ENCODE measurements around the gene HOXD9.

DNA sequence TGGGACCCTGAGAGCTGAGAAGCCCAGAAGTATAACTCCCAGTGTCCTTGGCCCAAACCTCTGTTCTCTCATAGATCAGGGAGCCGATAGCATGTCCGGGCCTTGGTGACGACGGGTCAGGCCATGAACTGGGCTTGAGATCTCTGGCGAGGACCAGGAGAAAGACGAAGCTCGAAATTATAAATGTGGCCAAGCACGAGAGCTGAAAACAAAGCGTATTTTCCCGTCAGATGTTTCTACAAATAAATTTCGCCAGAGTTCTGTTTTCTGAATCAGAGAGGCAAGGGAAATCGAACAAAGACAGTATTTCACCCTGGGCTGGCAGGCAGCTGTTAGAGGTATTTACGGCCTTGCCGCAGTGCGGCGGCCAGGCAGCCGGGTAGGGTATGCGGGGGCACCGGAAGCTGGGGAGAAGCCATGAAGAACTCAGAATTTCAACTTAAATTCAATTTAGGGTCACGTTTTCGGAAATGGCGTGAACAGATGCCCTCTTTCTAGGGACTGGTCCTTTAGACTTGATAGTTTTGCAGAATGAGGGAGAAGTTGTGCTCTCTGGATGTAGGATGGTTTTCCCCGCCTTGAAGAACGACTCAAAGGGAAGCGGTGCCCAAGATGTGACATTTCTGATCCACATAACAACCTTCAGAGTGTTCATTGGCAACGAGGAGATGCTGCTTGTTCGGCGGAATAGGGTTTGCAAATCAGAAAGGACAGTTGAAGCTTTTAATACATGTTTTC, 16.6 kb downstream of the HOXD9 start:
- TF ChIP-seq, protein P1, sequence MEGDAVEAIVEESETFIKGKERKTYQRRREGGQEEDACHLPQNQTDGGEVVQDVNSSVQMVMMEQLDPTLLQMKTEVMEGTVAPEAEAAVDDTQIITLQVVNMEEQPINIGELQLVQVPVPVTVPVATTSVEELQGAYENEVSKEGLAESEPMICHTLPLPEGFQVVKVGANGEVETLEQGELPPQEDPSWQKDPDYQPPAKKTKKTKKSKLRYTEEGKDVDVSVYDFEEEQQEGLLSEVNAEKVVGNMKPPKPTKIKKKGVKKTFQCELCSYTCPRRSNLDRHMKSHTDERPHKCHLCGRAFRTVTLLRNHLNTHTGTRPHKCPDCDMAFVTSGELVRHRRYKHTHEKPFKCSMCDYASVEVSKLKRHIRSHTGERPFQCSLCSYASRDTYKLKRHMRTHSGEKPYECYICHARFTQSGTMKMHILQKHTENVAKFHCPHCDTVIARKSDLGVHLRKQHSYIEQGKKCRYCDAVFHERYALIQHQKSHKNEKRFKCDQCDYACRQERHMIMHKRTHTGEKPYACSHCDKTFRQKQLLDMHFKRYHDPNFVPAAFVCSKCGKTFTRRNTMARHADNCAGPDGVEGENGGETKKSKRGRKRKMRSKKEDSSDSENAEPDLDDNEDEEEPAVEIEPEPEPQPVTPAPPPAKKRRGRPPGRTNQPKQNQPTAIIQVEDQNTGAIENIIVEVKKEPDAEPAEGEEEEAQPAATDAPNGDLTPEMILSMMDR (IDR thresholded peaks at IDR 0.05), result no peak
- TF ChIP-seq EZH2 (IDR thresholded peaks at IDR 0.05) (peak; percentile 63), EZH2phosphoT487 (IDR thresholded peaks at IDR 0.05) (no peak)

Measured in neural progenitor cell (in vitro differentiated cells).